Right ventricle myocardium superior (tissue), 1 donor: ENCODE results near the gene NBPF8. TPM values are rescaled to one million over a fixed set of nuclear protein-coding genes. Genes with fewer than 3 reads are reported as not detected.
A peak's percentile ranks its signal among the peaks of the same experiment; 100 is the strongest.
"Not testable (repeated sequence)": the region's sequence is repeated elsewhere in the genome, so short reads cannot be mapped to it uniquely, and the experiment has no call there.

Experiments used
- ATAC-seq: fragments of 200-7000 bp; cut with Tn5 transposase; one replicate; pipeline ENCODE4 v1.9.1; 2020; ENCODE audit warnings: mild to moderate bottlenecking; ENCODE audit not compliant: poor library complexity
- DNase-seq: peaks from one replicate; pipeline ENCODE4 v3.0.0-alpha.2; 2020
- intact Hi-C: fragments of 100-400 bp; cut with DNase I; formaldehyde crosslinking; loops from one replicate; pipeline ENCODE4 v1.11.2; 2022
- long read RNA-seq: library from polyadenylated mRNA; unstranded; transcript quantifications from one replicate; pipeline ENCODE4 v2.0.0, GENCODE V29; 2021
- total RNA-seq: library from RNA; stranded (reverse); fragmentation: NEBNext Ultra II Directional; extraction: Animal tissue kit (Norgen Biotek cat#: 25700); gene quantifications from one replicate; pipeline ENCODE4 v1.2.1, GENCODE V29; 2021
- donor health status: DM: no; HTN: yes; CAD: no; lungs with severe emphysema.

The NBPF8 gene
- 1.00 TPM for total RNA-seq
- long read RNA-seq = 0 reads

- DNase-seq = peak; percentile 90
- intact Hi-C loops = not testable (repeated sequence)
- peak; percentile 100 for ATAC-seq
Observed at GRCh38 chr1:120414911-120415480, at the start of gene NBPF8. Gene NBPF8, plus strand, starts transcription at chr1:120415035. Its CDS starts 21,488 bp downstream, at chr1:120436523.

GRCh38 chr1:120367709-120368108 is 47.1 kb upstream of the NBPF8 start:
- ATAC-seq, intact Hi-C loops, DNase-seq: not testable (repeated sequence)

GRCh38 chr1:120386651-120387050 is 28.2 kb upstream of the NBPF8 start:
- ATAC-seq, DNase-seq: not testable (repeated sequence)

GRCh38 chr1:120388597-120389126 is 26.2 kb upstream of the NBPF8 start:
- DNase-seq, intact Hi-C loops, ATAC-seq: not testable (repeated sequence)

More at GRCh38 chr1:120386651-120387050, 28.2 kb upstream of the NBPF8 start:
- intact Hi-C loops = not testable (repeated sequence)

GRCh38 chr1:120391365-120391764 is 23.5 kb upstream of the NBPF8 start:
- intact Hi-C loops, DNase-seq, ATAC-seq: not testable (repeated sequence)

GRCh38 chr1:120393316-120394232 is 21.3 kb upstream of the NBPF8 start:
- ATAC-seq, DNase-seq, intact Hi-C loops: not testable (repeated sequence)

- DNase-seq, intact Hi-C loops, ATAC-seq: not testable (repeated sequence)
Observed at GRCh38 chr1:120405348-120405747, 9.5 kb upstream of the NBPF8 start.

GRCh38 chr1:120414451-120414850 is 384 bp upstream of the NBPF8 start:
- intact Hi-C loops, ATAC-seq, DNase-seq: not testable (repeated sequence)

GRCh38 chr1:120415492-120415961 is 692 bp downstream of the NBPF8 start:
- DNase-seq (peak; percentile 36), ATAC-seq (peak; percentile 82)
- intact Hi-C loops = not testable (repeated sequence)

GRCh38 chr1:120425063-120425462 is 10.2 kb downstream of the NBPF8 start:
- ATAC-seq, DNase-seq, intact Hi-C loops: not testable (repeated sequence)

GRCh38 chr1:120431626-120432025 is 16.8 kb downstream of the NBPF8 start:
- DNase-seq, intact Hi-C loops, ATAC-seq: not testable (repeated sequence)

GRCh38 chr1:120433831-120434230 is 19.0 kb downstream of the NBPF8 start:
- DNase-seq = peak; percentile 38
- ATAC-seq, intact Hi-C loops: not testable (repeated sequence)

- intact Hi-C loops, ATAC-seq, DNase-seq: not testable (repeated sequence)
Observed at GRCh38 chr1:120449124-120449523, 34.3 kb downstream of the NBPF8 start.

Other genes starting within 250 kb of the NBPF8 start
- gene SEC22B, start 238.5 kb upstream of the NBPF8 start, total RNA-seq = 12.4 TPM